Measurements from ENCODE around the gene LMTK2.
A peak's percentile ranks its signal among the peaks of the same experiment; 100 is the strongest.

The LMTK2 gene

DNA sequence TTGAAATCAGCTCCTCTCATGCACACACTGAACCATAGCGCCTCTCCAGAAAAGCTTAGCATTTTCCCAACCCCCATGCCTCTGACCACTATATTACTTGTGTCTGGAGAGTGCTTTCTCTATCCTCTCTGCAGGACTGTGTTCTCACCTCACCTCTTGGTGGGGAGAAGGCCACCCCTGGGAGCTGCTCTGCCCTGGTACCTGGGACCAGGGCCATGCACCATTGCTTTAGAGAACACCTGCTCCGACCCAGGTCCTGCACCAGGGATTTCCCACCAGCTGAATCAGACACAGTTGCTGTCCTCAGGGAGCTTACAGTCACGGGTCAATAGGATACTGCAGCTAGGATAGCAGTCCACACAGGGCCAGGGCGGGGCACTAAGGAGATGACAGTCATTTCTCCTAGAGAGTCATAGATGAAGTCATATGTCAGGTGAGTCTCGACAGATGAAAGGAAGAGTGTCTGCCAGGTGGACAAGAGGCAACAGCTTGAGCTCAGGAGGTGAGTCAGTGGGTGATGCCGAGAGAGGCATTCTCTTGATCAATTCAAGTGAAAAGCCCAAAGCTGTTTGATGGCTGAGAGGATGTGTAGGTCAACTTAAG, 619 bp upstream of the LMTK2 start:
- Histone ChIP-seq H3K9ac (ENCODE audit: low read length) (no peak overlapping the region), H3K27me3 (ENCODE audit: low read length) (no peaks in the 10 kb centered on the region), H3K27ac (ENCODE audit: low read depth, low read length) (no peak overlapping the region), H2AFZ (ENCODE audit: low read depth, low read length, severe bottlenecking) (no peak overlapping the region), H3K36me3 (ENCODE audit: low read length) (no peaks in the 10 kb centered on the region), H3F3A (ENCODE audit: insufficient read depth) (no peaks in the 10 kb centered on the region), H3K4me3 (ENCODE audit: insufficient read depth, low read length, poor library complexity, severe bottlenecking) (no peak overlapping the region), H3K4me2 (ENCODE audit: low read depth, low read length, poor library complexity, severe bottlenecking) (peak overlapping the region; percentile 9), H4K20me1 (ENCODE audit: low read depth, low read length) (peaks cover 29% of the 10 kb centered on the region), H3K79me2 (ENCODE audit: insufficient read depth, low read length) (peaks cover 36% of the 10 kb centered on the region), H3K9me3 (ENCODE audit: insufficient read depth, low read length) (no peaks in the 10 kb centered on the region), H3K9me2 (replicated peaks; ENCODE audit: insufficient read depth, low read length) (no peaks in the 10 kb centered on the region)
- no peak for TF ChIP-seq EZH2phosphoT487 (conservative IDR thresholded peaks at IDR 0.05; ENCODE audit: low read length)
- TF ChIP-seq CTCF (IDR thresholded peaks at IDR 0.05; ENCODE audit: insufficient read depth, low read length, poor library complexity, severe bottlenecking): no peak

DNA sequence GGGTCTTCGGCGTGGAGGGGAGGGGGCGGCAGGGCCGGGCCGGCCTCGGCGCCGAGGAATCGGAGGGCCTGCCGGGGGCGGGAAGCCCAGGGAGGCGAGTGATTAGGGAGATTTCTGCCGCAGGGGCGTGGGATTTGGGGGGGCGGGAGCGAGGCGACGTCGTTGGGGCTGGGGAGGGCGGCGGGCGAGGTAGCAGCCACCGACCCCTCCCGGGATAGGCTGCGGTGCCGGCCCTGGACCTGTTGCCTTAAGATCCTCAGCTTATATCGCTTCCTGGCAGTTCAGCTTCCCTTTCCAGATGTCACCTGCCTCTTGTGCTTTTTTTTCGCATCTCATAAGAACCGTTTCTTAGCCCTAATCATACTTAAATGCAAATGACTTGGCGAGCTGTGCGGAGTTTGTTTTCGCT, 655 bp downstream of the LMTK2 start:
- no peak for TF ChIP-seq EZH2phosphoT487 (conservative IDR thresholded peaks at IDR 0.05; ENCODE audit: low read length)
- no peak for TF ChIP-seq CTCF (IDR thresholded peaks at IDR 0.05; ENCODE audit: insufficient read depth, low read length, poor library complexity, severe bottlenecking)
- no peaks in the 10 kb centered on the region for H3K9me2 ChIP-seq (replicated peaks; ENCODE audit: insufficient read depth, low read length)
- H3K27me3 ChIP-seq (ENCODE audit: low read length): no peaks in the 10 kb centered on the region
- peak overlapping the region; percentile 88 for H3K9ac ChIP-seq (ENCODE audit: low read length)
- H3K4me3 ChIP-seq (ENCODE audit: insufficient read depth, low read length, poor library complexity, severe bottlenecking): peak overlapping the region; percentile 94
- H3K27ac ChIP-seq (ENCODE audit: low read depth, low read length): no peak overlapping the region
- H4K20me1 ChIP-seq (ENCODE audit: low read depth, low read length): peaks cover 40% of the 10 kb centered on the region
- peak overlapping the region; percentile 98 for H2AFZ ChIP-seq (ENCODE audit: low read depth, low read length, severe bottlenecking)
- H3F3A ChIP-seq (ENCODE audit: insufficient read depth): no peaks in the 10 kb centered on the region
- no peaks in the 10 kb centered on the region for H3K9me3 ChIP-seq (ENCODE audit: insufficient read depth, low read length)
- peaks cover 48% of the 10 kb centered on the region for H3K79me2 ChIP-seq (ENCODE audit: insufficient read depth, low read length)
- H3K4me2 ChIP-seq (ENCODE audit: low read depth, low read length, poor library complexity, severe bottlenecking): peak overlapping the region; percentile 77
- H3K36me3 ChIP-seq (ENCODE audit: low read length): no peaks in the 10 kb centered on the region

- H3K4me2 ChIP-seq (ENCODE audit: low read depth, low read length, poor library complexity, severe bottlenecking): no peak overlapping the region
- no peaks in the 10 kb centered on the region for H3F3A ChIP-seq (ENCODE audit: insufficient read depth)
- peaks cover 43% of the 10 kb centered on the region for H4K20me1 ChIP-seq (ENCODE audit: low read depth, low read length)
- H3K9me2 ChIP-seq (replicated peaks; ENCODE audit: insufficient read depth, low read length): no peaks in the 10 kb centered on the region
- H3K79me2 ChIP-seq (ENCODE audit: insufficient read depth, low read length): peaks cover 69% of the 10 kb centered on the region
- H3K27ac ChIP-seq (ENCODE audit: low read depth, low read length): no peak overlapping the region
- H3K27me3 ChIP-seq (ENCODE audit: low read length): no peaks in the 10 kb centered on the region
- H3K36me3 ChIP-seq (ENCODE audit: low read length): no peaks in the 10 kb centered on the region
- H3K9ac ChIP-seq (ENCODE audit: low read length): no peak overlapping the region
- TF ChIP-seq EZH2phosphoT487 (conservative IDR thresholded peaks at IDR 0.05; ENCODE audit: low read length): no peak
- no peak for TF ChIP-seq CTCF (IDR thresholded peaks at IDR 0.05; ENCODE audit: insufficient read depth, low read length, poor library complexity, severe bottlenecking)
- no peak overlapping the region for H2AFZ ChIP-seq (ENCODE audit: low read depth, low read length, severe bottlenecking)
- H3K4me3 ChIP-seq (ENCODE audit: insufficient read depth, low read length, poor library complexity, severe bottlenecking): no peak overlapping the region
- H3K9me3 ChIP-seq (ENCODE audit: insufficient read depth, low read length): no peaks in the 10 kb centered on the region
Observed at GRCh38 chr7:98110249-98111022, 3.8 kb downstream of the LMTK2 start.

Measured in SU-DHL-6 (cell line).